Stimulated activated CD4-positive, alpha-beta T cell treated with anti-CD3 and anti-CD28 coated beads, Interleukin-1b, Interleukin-23, amount 100 ng/mL, for 1 hour (primary cell): ENCODE data around the gene LRMDA.
"Not testable (repeated sequence)": the region's sequence is repeated elsewhere in the genome, so short reads cannot be mapped to it uniquely, and the experiment has no call there.

Experiments used
- DNase-seq, 2 donors: peaks; one replicate each; pipeline ENCODE4 v3.0.0-alpha.2; 2020; ENCODE audit warnings: low read depth in 2 of 2

LRMDA gene

GRCh38 chr10:76119515-76119914, 688.1 kb downstream of the LRMDA start:
- DNase-seq, result no peak

- no peak for DNase-seq
These were observed 690.6 kb downstream of the LRMDA start for GRCh38 chr10:76122056-76122455.

GRCh38 chr10:76124280-76124679, 692.9 kb downstream of the LRMDA start:
- DNase-seq, result no peak

GRCh38 chr10:76125900-76126299, 694.5 kb downstream of the LRMDA start:
- DNase-seq, result no peak

GRCh38 chr10:76126607-76127527, 695.4 kb downstream of the LRMDA start:
- no peak for DNase-seq

GRCh38 chr10:76127984-76128589, 696.7 kb downstream of the LRMDA start:
- no peak for DNase-seq

GRCh38 chr10:76129213-76129612, 697.8 kb downstream of the LRMDA start:
- DNase-seq, result no peak

- DNase-seq, result no peak
These were observed 699.5 kb downstream of the LRMDA start for GRCh38 chr10:76130892-76131291.

- no peak for DNase-seq
These were observed 702.3 kb downstream of the LRMDA start for GRCh38 chr10:76133597-76134255.

GRCh38 chr10:76136961-76137360, 705.5 kb downstream of the LRMDA start:
- no peak for DNase-seq

GRCh38 chr10:76138286-76138685, 706.9 kb downstream of the LRMDA start:
- DNase-seq, result no peak

- DNase-seq, result no peak
These were observed 707.5 kb downstream of the LRMDA start for GRCh38 chr10:76138906-76139305.

- no peak for DNase-seq
These were observed 708.0 kb downstream of the LRMDA start for GRCh38 chr10:76139431-76139830.

GRCh38 chr10:76141376-76141775, 710.0 kb downstream of the LRMDA start:
- DNase-seq, result no peak

GRCh38 chr10:76148217-76148616, 716.8 kb downstream of the LRMDA start:
- DNase-seq, result not testable (repeated sequence)

- DNase-seq, result no peak
These were observed 717.8 kb downstream of the LRMDA start for GRCh38 chr10:76149182-76149581.

- DNase-seq, result no peak
These were observed 718.2 kb downstream of the LRMDA start for GRCh38 chr10:76149602-76150138.

GRCh38 chr10:76150139-76150875, 718.9 kb downstream of the LRMDA start:
- DNase-seq, result no peak

- no peak for DNase-seq
These were observed 719.5 kb downstream of the LRMDA start for GRCh38 chr10:76150876-76151288.

- DNase-seq, result no peak
These were observed 720.8 kb downstream of the LRMDA start for GRCh38 chr10:76152186-76152585.

GRCh38 chr10:76155961-76156360, 724.5 kb downstream of the LRMDA start:
- no peak for DNase-seq
